Measurements from ENCODE around the gene MAMLD1.

The MAMLD1 gene

GRCh38 chrX:150506020-150506419, 142.9 kb downstream of the MAMLD1 start:
- DNase-seq: no peak

- DNase-seq: no peak
These were observed 143.4 kb downstream of the MAMLD1 start for GRCh38 chrX:150506486-150506885.

GRCh38 chrX:150507251-150507856, 144.2 kb downstream of the MAMLD1 start:
- no peak for DNase-seq

DNA sequence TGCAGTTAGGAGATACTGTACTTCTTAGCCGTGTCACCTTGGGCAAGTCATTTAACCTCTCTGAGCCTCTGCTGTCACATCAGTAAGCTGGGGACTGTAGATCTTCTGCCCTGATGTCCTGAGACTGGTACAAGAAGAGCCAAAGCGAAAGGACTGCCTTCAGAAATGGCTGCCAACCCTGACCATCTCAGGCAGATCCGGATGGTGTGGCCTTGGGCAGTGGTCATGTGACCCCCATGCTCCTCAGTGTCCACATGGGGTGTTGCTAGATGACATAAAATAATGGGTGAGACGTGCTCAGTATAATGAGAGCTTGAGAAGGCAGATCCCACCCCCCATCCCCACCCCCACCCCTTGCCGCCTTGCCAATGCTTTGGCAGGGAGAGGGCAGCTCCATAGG, 144.9 kb downstream of the MAMLD1 start:
- DNase-seq: no peak

- no peak for DNase-seq
These were observed 145.6 kb downstream of the MAMLD1 start for GRCh38 chrX:150508451-150509367.

DNA sequence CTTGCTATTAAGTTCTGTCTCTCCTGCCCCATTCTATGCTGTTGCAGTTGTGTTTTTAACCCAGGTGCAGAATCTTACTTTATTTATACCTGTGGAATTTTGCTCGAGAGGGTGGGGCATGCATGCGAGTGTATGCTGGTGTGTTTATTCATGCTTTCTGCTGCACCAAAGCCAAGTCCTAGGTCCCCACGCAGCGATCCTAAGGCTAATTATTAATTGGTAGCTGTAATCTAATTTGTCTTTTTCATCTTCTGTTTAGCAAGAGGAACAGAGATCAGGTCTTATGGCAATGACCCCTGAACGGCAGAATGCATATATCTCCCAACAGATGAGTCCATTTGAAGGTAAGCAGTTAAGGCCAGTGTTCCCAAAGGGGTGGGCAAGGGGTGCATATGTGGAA, 146.6 kb downstream of the MAMLD1 start:
- DNase-seq: no peak

GRCh38 chrX:150512461-150512901, 149.4 kb downstream of the MAMLD1 start:
- DNase-seq: no peak

DNA sequence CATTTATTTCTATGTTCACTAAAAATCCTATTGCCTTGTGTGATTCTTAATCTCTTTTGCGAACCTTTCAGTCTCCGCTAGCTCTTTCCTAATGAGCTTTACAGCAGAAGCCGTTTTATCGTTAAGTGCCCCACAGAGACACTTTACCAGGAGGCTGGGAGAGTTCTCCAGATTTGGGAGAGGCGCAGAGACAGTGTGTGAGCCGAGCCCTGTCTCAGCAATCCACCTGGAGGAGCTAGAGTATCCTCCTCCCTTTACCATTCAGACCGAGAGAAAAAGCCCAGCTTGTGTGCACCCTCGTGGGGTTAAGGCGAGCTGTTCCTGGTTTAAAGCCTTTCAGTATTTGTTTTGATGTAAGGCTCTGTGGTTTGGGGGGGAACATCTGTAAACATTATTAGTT, 150.4 kb downstream of the MAMLD1 start:
- no peak for DNase-seq

DNA sequence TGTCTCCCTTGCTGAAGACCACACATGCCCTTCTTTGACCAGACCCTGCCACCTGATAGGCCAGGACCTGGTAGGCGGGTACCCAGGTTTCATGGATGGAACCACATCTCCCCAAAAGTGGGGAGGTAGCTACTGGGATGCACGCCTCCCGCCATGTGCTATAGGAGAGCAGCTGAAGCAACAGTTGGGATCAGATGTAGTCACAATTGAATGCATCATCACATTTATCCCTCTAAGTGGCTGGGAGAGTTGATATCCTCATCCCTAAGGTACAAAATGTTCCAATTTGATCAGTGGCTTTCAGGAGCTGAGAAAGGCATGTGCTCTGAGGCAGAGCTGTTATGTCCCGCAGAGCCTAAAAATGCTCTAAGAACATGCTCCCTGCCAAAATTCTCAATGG, 151.3 kb downstream of the MAMLD1 start:
- no peak for DNase-seq

GRCh38 chrX:150515801-150516200, 152.7 kb downstream of the MAMLD1 start:
- no peak for DNase-seq

- DNase-seq: no peak
These were observed 154.3 kb downstream of the MAMLD1 start for GRCh38 chrX:150517303-150517910.

DNA sequence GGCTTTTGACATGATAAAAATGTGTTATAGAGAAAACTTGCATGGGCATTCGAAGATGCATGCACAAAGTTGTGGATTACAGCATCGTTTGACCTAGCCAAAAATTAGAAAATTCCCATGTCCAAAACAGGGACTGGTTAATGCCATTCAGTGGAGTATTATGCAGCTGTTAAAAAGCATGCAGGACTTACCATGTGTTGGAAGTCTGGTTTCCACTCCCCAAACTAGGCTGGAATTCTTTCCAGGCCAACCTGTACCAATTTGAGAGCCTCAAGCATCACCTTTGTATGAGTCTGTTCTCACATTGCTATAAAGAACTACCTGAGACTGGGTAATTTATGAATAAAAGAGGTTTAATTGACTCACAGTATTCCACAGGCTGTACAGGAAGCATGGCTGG, 159.4 kb downstream of the MAMLD1 start:
- no peak for DNase-seq

GRCh38 chrX:150525061-150525919, 162.2 kb downstream of the MAMLD1 start:
- DNase-seq: no peak

DNA sequence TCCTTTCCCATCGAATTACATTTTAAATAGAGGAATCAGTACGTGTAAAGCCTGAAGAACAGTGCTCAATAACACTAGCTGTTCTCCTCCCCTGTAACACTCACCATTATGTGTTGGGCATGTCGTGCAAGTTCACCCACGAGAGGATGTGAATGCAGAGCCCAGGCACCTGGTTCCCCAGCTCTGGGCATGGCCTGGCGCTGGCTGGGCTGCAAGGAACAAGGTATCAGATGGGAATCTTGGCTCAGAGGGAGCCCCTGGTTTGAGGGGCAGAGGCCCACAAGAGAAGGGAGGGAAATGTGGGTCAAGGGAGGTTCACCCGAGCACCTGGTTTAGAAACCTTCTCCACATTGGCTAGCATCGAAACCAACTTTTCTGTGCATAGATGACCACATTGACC, 163.6 kb downstream of the MAMLD1 start:
- no peak for DNase-seq

DNA sequence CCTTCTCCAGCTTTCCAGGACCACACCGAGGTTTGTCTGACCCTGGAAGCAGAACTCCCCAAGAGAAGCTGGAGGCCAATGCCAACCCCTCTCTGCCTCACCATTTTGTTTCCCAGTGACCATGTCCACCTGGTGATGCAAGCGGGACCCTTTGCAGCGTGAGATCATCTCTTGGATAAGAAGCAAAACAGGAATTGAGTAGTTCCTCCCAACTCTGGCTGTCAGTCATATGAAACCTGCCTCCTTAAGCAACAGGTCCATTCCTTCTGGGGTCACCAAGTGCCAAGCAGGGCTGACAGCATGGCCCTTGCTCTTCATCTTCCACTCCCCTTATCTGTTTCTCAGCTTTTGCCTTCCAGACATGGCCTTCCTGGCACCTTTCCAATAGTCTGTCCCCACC, 164.0 kb downstream of the MAMLD1 start:
- no peak for DNase-seq

- DNase-seq: no peak
These were observed 166.5 kb downstream of the MAMLD1 start for GRCh38 chrX:150529587-150529986.

GRCh38 chrX:150530821-150531220, 167.7 kb downstream of the MAMLD1 start:
- no peak for DNase-seq

GRCh38 chrX:150531467-150531866, 168.3 kb downstream of the MAMLD1 start:
- DNase-seq: no peak

- no peak for DNase-seq
These were observed 170.7 kb downstream of the MAMLD1 start for GRCh38 chrX:150533863-150534262.

GRCh38 chrX:150536455-150537116, 173.5 kb downstream of the MAMLD1 start:
- no peak for DNase-seq

DNA sequence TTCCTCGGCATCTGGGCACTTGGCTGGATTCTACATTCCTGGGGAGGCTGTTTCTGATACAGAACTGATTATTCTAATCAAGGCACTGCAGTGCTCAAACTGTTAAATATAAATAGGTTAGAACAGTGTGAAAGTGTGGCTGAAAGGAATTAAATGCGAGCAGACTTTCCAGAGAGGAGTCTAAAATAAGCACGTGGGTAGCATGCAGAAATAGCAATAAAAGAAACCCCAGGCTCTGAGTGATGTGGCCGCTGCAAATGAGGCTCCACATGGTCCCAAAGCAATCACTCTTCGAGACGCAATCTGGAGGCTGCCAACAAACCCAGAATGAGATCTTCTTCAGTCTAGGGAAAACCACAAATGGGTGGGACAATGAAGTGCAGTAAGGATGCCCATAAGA, 174.7 kb downstream of the MAMLD1 start:
- no peak for DNase-seq

DNA sequence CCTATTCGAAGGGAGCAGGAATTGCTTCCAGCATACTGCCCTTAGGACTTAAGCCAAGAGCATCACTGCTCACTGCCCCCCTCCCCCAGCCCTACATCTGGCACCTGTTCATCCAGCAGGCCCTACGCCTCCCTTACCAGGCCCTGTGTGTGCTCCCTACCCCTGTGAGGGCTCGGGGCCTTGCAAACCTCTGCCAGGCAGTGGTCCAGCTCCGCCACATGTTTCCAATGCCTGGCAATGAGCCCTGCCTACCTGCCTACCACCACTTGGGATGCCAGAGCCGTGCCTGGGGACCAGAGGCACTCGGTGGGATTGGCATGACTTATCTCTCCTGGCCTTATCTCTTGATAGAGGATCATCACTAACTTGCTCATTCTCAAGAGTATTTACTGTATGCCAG, 177.8 kb downstream of the MAMLD1 start:
- no peak for DNase-seq

Data from CD4-positive, alpha-beta T cell treated with Interleukin-4 for 4 hours (primary cell).